Glutamatergic neuron (in vitro differentiated cells): ENCODE measurements around the gene ZBTB7A. TPM values are rescaled to one million over a fixed set of nuclear protein-coding genes. Genes with fewer than 3 reads are reported as not detected.
A peak's percentile ranks its signal among the peaks of the same experiment; 100 is the strongest.

Experiments used
- DNase-seq: peaks from one replicate; pipeline ENCODE4 v3.0.0; 2022
- H3K27ac Mint-ChIP-seq: one replicate; pipeline ENCODE4 v1.8.0; 2020; ENCODE audit warnings: mild to moderate bottlenecking, mixed read lengths, inconsistent platforms; ENCODE audit not compliant: unreplicated experiment
- H3K27me3 Mint-ChIP-seq: one replicate; pipeline ENCODE4 v1.8.0; 2020; ENCODE audit warnings: mild to moderate bottlenecking, moderate library complexity, mixed read lengths, inconsistent platforms; ENCODE audit not compliant: unreplicated experiment
- H3K36me3 Mint-ChIP-seq: one replicate; pipeline ENCODE4 v1.8.0; 2020; ENCODE audit warnings: mild to moderate bottlenecking, mixed read lengths, inconsistent platforms; ENCODE audit not compliant: unreplicated experiment
- H3K4me1 Mint-ChIP-seq: one replicate; pipeline ENCODE4 v1.8.0; 2020; ENCODE audit warnings: mild to moderate bottlenecking, low read depth, mixed read lengths, inconsistent platforms; ENCODE audit not compliant: unreplicated experiment
- H3K4me3 Mint-ChIP-seq: one replicate; pipeline ENCODE4 v1.8.0; 2020; ENCODE audit warnings: mild to moderate bottlenecking, mixed read lengths, inconsistent platforms; ENCODE audit not compliant: unreplicated experiment
- H3K9me3 Mint-ChIP-seq: one replicate; pipeline ENCODE4 v1.8.0; 2020; ENCODE audit warnings: mild to moderate bottlenecking, moderate library complexity, mixed read lengths, inconsistent platforms; ENCODE audit not compliant: unreplicated experiment
- total RNA-seq: library from RNA; stranded (reverse); fragmentation: NEBNext Ultra II Directional; extraction: Animal tissue kit (Norgen Biotek cat#: 25700); gene quantifications from one replicate; pipeline ENCODE4 v1.2.1, GENCODE V29; 2021; ENCODE audit not compliant: unreplicated experiment
- TF ChIP-seq, protein P1 (sequence below): fragments of 200-600 bp; sonication (generic); IDR thresholded peaks from one replicate; pipeline ENCODE4 v1.5.0; 2021; ENCODE audit not compliant: partially characterized antibody, unreplicated experiment

Gene ZBTB7A
- total RNA-seq, 1 donor from 2014 or later: 21.8 TPM

DNA sequence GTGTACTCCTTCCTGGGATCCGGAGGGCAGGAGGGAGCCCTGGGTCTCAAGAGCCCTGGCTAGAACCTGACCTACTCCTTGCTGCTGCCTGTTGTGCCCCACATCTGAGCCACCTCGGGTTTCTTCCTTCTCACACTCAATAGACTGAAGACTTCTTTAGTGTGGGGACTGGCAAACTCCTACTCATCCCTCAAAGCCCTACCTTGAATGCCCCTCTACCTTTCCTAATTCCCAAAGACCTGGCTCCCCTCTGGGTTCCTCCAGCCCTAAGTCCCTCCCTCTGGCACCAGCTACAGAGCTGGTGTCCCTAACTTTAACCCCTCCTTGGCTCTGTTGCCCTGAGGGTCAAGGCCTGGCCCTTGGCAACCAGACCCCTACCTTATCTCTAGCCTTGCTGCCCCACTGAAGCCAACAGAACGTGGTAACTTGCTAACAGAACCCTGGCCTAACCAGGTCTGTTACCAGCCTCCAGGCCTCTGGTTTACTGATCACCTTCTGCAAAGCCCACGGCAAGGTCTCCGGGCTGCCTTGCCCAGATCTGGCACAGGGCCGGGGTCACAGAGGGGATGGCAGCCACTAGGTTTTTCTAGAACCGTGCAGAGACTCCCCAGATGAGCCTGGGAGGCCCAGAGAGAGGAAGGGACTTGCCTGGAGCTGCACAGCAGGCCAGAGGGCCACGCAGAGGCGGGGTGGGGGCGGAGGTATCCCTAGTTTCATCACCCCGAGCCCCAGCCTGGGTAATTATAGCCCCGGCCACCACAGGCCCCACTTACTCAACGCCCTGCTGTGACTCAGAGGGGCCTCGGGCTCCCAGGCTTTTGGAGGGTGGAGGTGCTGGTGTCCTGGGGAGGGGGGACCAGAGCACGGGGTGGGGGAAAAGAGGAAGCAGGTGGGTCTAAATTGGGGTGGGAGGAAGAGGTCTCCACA, 15.3 kb downstream of the ZBTB7A start:
- DNase-seq: no peak
- Mint-ChIP-seq H3K9me3 (peaks cover 16% of the 10 kb centered on the region), H3K27ac (no peak overlapping the region), H3K4me3 (no peak overlapping the region), H3K27me3 (peaks cover 12% of the 10 kb centered on the region), H3K4me1 (peaks cover 15% of the 10 kb centered on the region), H3K36me3 (peaks cover 10% of the 10 kb centered on the region)
- TF ChIP-seq, protein P1, sequence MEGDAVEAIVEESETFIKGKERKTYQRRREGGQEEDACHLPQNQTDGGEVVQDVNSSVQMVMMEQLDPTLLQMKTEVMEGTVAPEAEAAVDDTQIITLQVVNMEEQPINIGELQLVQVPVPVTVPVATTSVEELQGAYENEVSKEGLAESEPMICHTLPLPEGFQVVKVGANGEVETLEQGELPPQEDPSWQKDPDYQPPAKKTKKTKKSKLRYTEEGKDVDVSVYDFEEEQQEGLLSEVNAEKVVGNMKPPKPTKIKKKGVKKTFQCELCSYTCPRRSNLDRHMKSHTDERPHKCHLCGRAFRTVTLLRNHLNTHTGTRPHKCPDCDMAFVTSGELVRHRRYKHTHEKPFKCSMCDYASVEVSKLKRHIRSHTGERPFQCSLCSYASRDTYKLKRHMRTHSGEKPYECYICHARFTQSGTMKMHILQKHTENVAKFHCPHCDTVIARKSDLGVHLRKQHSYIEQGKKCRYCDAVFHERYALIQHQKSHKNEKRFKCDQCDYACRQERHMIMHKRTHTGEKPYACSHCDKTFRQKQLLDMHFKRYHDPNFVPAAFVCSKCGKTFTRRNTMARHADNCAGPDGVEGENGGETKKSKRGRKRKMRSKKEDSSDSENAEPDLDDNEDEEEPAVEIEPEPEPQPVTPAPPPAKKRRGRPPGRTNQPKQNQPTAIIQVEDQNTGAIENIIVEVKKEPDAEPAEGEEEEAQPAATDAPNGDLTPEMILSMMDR: no peak

- H3K9me3 Mint-ChIP-seq: peaks cover 18% of the 10 kb centered on the region
- peak overlapping the region; percentile 33 for H3K27ac Mint-ChIP-seq
- TF ChIP-seq, protein P1: no peak
- H3K4me1 Mint-ChIP-seq: peaks cover 23% of the 10 kb centered on the region
- peaks cover 13% of the 10 kb centered on the region for H3K27me3 Mint-ChIP-seq
- H3K36me3 Mint-ChIP-seq: peaks cover 10% of the 10 kb centered on the region
- no peak overlapping the region for H3K4me3 Mint-ChIP-seq
- no peak for DNase-seq
Measured at GRCh38 chr19:4049432-4049831, 17.3 kb downstream of the ZBTB7A start.

DNA sequence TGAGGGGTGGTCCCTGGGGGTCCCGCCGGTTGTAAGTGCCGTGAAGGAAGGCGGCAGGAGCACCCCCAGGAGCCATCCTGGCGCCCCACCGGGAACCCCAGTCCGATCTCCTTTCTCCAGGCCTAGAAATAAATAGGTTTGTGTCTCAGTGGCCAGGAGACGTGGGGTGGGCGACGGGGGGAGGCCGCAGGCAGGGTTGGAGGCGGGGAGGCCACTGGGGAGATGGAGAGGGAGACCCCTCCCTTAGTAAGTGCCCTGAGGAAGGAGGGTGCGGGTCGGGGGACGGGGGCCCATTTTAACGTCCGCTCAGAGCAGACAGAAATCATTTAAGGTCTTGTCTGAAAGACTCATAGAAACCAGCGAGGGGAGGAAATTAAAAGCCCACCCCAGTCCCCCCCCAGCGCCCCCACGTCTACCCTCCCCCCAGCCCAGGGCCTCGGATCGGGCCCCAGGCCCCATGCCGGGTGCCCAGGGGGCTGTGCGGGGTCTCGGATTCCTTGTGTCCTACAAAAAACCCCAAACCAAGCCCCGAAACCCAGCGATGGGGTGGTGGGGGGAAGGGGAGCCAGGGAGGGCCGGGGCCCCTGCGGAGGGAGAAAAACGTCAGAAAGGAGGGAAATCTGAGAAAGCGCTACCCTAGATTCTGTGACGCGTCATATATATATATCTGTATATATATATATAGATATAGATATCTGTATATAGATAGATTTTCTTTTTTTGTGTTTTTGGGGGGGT, 19.6 kb downstream of the ZBTB7A start:
- Mint-ChIP-seq H3K4me3 (no peak overlapping the region), H3K27me3 (peaks cover 6% of the 10 kb centered on the region), H3K9me3 (peaks cover 10% of the 10 kb centered on the region), H3K4me1 (peaks cover 19% of the 10 kb centered on the region), H3K27ac (no peak overlapping the region), H3K36me3 (peaks cover 4% of the 10 kb centered on the region)
- no peak for DNase-seq
- TF ChIP-seq, protein P1: no peak

DNA sequence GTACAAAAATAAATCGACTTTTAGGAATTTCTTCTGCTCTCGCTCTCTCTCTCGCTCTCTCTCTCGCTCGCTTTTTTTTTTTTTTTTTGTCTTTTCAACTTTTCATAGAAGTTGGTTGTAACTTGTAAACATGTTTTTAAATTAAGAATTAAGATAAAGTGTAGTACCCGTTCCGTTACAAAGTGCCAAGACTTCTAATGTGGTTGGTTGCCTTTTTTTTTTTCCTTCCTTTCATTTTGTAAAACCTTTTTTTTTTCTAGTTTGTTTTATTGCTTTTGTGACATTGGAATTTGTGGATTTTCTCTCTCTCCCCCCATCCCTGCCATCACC, 20.4 kb downstream of the ZBTB7A start:
- Mint-ChIP-seq H3K9me3 (peaks cover 13% of the 10 kb centered on the region), H3K27ac (peak overlapping the region; percentile 79), H3K27me3 (peaks cover 6% of the 10 kb centered on the region), H3K4me3 (peak overlapping the region; percentile 63), H3K36me3 (peaks cover 4% of the 10 kb centered on the region), H3K4me1 (peaks cover 19% of the 10 kb centered on the region)
- DNase-seq: no peak
- TF ChIP-seq, protein P1: no peak
